A549 treated with DMSO at 1 μM for 4 hours (cell line): ENCODE measurements around the gene KMT5B. TPM values are rescaled to one million over a fixed set of nuclear protein-coding genes. Genes with fewer than 3 reads are reported as not detected.

Source experiments
- total RNA-seq: library from RNA; stranded (reverse); fragments of 200-300 nt; extraction: Qiagen RNA extraction; gene quantifications from 5 replicates; pipeline ENCODE4 v1.2.3, GENCODE V29; 2022; ENCODE audit warnings: low read depth

The KMT5B gene
- total RNA-seq, result 19.7 to 23.7 TPM (median 21.5 TPM) in 5 replicates

DNA sequence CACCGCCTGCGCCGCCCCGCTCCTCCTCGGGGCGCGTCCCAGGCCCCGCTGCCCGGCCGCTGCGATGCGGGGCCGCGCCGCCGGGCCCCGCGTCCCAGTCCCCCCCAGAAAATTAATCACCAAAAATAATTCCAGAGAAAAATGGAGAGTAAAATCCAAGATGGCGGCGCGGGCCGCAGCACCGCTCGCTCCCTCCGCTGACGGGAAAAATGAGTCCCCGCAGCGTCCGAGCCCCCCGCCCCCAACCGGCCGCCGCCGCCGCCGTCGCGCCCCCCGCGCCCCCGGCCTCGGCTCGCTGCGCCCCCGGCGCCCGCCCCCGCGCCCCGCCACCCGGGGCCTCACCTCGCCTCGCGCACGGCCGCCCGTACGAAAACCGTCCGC lies at the start of gene KMT5B:
Gene KMT5B, minus strand, starts transcription at position 162 of the 381 bp plus-strand sequence. CDS start 23,220 bp downstream, outside the sequence.

GRCh38 chr11:68121067-68121899 lies 91.8 kb downstream of the KMT5B start, which contains the start of gene CHKA:
Gene CHKA, minus strand, starts transcription at chr11:68121388. Its CDS starts 211 bp downstream, at chr11:68121177.

Other genes starting within 250 kb of the KMT5B start
- 55.5 to 79.3 TPM (median 68.3 TPM) in 5 replicates for gene UNC93B1, start 209.2 kb downstream of the KMT5B start, total RNA-seq
- gene ALDH3B1, start 203.0 kb downstream of the KMT5B start, total RNA-seq, result 117 to 131 TPM (median 121 TPM) in 5 replicates
- gene NDUFS8, start 182.6 kb downstream of the KMT5B start, total RNA-seq, result 307 to 381 TPM (median 350 TPM) in 5 replicates
- 77.5 to 174 TPM (median 144 TPM) in 5 replicates for gene TCIRG1, start 174.3 kb downstream of the KMT5B start, total RNA-seq
- gene CHKA, start 91.9 kb downstream of the KMT5B start, total RNA-seq, result 25.6 to 29.4 TPM (median 26.3 TPM) in 5 replicates
- 56.9 to 62.4 TPM (median 59.9 TPM) in 5 replicates for gene C11orf24, start 58.7 kb upstream of the KMT5B start, total RNA-seq
- 35.9 to 58.6 TPM (median 47.8 TPM) in 5 replicates for gene LRP5, start 99.3 kb upstream of the KMT5B start, total RNA-seq
- 48.9 to 68.0 TPM (median 63.4 TPM) in 5 replicates for gene PPP6R3, start 247.5 kb upstream of the KMT5B start, total RNA-seq